IMR-90 (cell line): ENCODE measurements around the gene ACSL1. TPM values are rescaled to one million over a fixed set of nuclear protein-coding genes. Genes with fewer than 3 reads are reported as not detected.

Experiments
- ATAC-seq: fragments of 200-7000 bp; cut with Tn5 transposase; 2 replicates; pipeline ENCODE4 v1.9.1; 2020; ENCODE audit warnings: low read depth, mild to moderate bottlenecking, moderate library complexity
- BruUV-seq: library from RNA; stranded (reverse); fragments of 400-500 nt; replicated peaks from 2 replicates; lab custom pipeline; 2021; lab: Mats Ljungman, UMichigan
- CTCF ChIA-PET: fragments of 300-600 bp; formaldehyde crosslinking; extraction: SDS; loops from one replicate; lab custom pipeline; 2021; ENCODE audit warnings: antibody characterized with exemption; lab: Yijun Ruan, JAX
- POLR2A ChIA-PET: fragments of 300-600 bp; sonication (Branson Sonifier 250); formaldehyde crosslinking; loops from one replicate; lab custom pipeline; 2022; ENCODE audit warnings: antibody characterized with exemption; ENCODE audit not compliant: unreplicated experiment; lab: Charles Lee
- DNase-seq: peaks from one replicate; pipeline ENCODE4 v3.0.0; 2013
- H2AFZ ChIP-seq: replicated peaks from 2 replicates; pipeline ENCODE3; 2013; ENCODE audit warnings: low read length, mild to moderate bottlenecking; ENCODE audit not compliant: poor library complexity
- H2AK5ac ChIP-seq: 2 replicates; pipeline ENCODE4 v1.6.1; 2013; ENCODE audit warnings: low read depth, low read length, inconsistent platforms
- H2AK9ac ChIP-seq: replicated peaks from 2 replicates; pipeline ENCODE3; 2013; ENCODE audit warnings: mild to moderate bottlenecking, low read depth, low read length, moderate library complexity; ENCODE audit not compliant: poor library complexity
- H2BK120ac ChIP-seq: 2 replicates; pipeline ENCODE4 v1.6.1; 2013; ENCODE audit warnings: low read depth, low read length, inconsistent platforms
- H2BK15ac ChIP-seq: 3 replicates; pipeline ENCODE4 v1.6.1; 2013; ENCODE audit warnings: low read depth, low read length, inconsistent platforms
- H2BK20ac ChIP-seq: 2 replicates; pipeline ENCODE4 v1.6.1; 2013; ENCODE audit warnings: low read depth, mild to moderate bottlenecking, inconsistent platforms, low read length, moderate library complexity
- H2BK5ac ChIP-seq: 2 replicates; pipeline ENCODE4 v1.6.1; 2013; ENCODE audit warnings: mild to moderate bottlenecking, low read depth, low read length, inconsistent platforms; ENCODE audit not compliant: poor library complexity, severe bottlenecking
- H3K14ac ChIP-seq: replicated peaks from 2 replicates; pipeline ENCODE4 v1.6.1; 2013; ENCODE audit warnings: low read depth, low read length, inconsistent platforms
- H3K18ac ChIP-seq: 2 replicates; pipeline ENCODE4 v1.6.1; 2013; ENCODE audit warnings: low read depth, low read length, control low read depth
- H3K23ac ChIP-seq: 2 replicates; pipeline ENCODE4 v1.6.1; 2013; ENCODE audit warnings: low read depth, low read length, inconsistent platforms
- H3K27ac ChIP-seq: 2 replicates; pipeline ENCODE4 v1.5.1; 2013; ENCODE audit warnings: mild to moderate bottlenecking, control low read depth, low read length; ENCODE audit not compliant: insufficient read depth
- H3K27me3 ChIP-seq: 2 replicates; pipeline ENCODE4 v1.6.1; 2013; ENCODE audit warnings: low read length; ENCODE audit not compliant: control insufficient read depth, insufficient read depth
- H3K36me3 ChIP-seq: 2 replicates; pipeline ENCODE4 v1.6.1; 2013; ENCODE audit warnings: low read length, mixed read lengths; ENCODE audit not compliant: control insufficient read depth, insufficient read depth
- H3K4ac ChIP-seq: 2 replicates; pipeline ENCODE4 v1.6.1; 2013; ENCODE audit warnings: low read depth, low read length, inconsistent platforms
- H3K4me1 ChIP-seq: 2 replicates; pipeline ENCODE4 v1.6.1; 2013; ENCODE audit warnings: low read length, mixed read lengths; ENCODE audit not compliant: control insufficient read depth, insufficient read depth
- H3K4me2 ChIP-seq: 2 replicates; pipeline ENCODE4 v1.6.1; 2013; ENCODE audit warnings: low read depth, mild to moderate bottlenecking, control low read depth, low read length, moderate library complexity
- H3K4me3 ChIP-seq: 2 replicates; pipeline ENCODE4 v1.5.1; 2013; ENCODE audit warnings: low read depth, mild to moderate bottlenecking, control low read depth, low read length, moderate library complexity; ENCODE audit not compliant: insufficient read depth
- H3K56ac ChIP-seq: 2 replicates; pipeline ENCODE4 v1.6.1; 2013; ENCODE audit warnings: low read length, inconsistent platforms; ENCODE audit not compliant: insufficient read depth; ENCODE audit errors: extremely low read depth
- H3K79me1 ChIP-seq, 2 experiments: 2 replicates each; pipeline ENCODE4 v1.6.1; 2013; ENCODE audit warnings: low read length in 2 of 2, inconsistent platforms in 1 of 2, low read depth in 1 of 2
- H3K9ac ChIP-seq: 2 replicates; pipeline ENCODE4 v1.6.1; 2013; ENCODE audit warnings: low read depth, low read length, control low read depth
- H3K9me1 ChIP-seq: 2 replicates; pipeline ENCODE4 v1.6.1; 2013; ENCODE audit warnings: low read length, inconsistent platforms; ENCODE audit not compliant: insufficient read depth
- H3K9me3 ChIP-seq: 2 replicates; pipeline ENCODE4 v1.6.1; 2013; ENCODE audit warnings: low read length; ENCODE audit not compliant: control insufficient read depth, insufficient read depth
- H4K20me1 ChIP-seq: 2 replicates; pipeline ENCODE4 v1.6.1; 2013; ENCODE audit warnings: low read length, inconsistent platforms; ENCODE audit not compliant: insufficient read depth
- H4K5ac ChIP-seq: 2 replicates; pipeline ENCODE4 v1.6.1; 2013; ENCODE audit warnings: mild to moderate bottlenecking, low read depth, low read length, control low read depth
- H4K8ac ChIP-seq, 2 experiments: 2 replicates each; pipeline ENCODE4 v1.6.1; 2013; ENCODE audit warnings: low read depth in 2 of 2, low read length in 2 of 2, control low read depth in 1 of 2, inconsistent platforms in 1 of 2
- H4K91ac ChIP-seq: 2 replicates; pipeline ENCODE4 v1.6.1; 2013; ENCODE audit warnings: low read depth, low read length, inconsistent platforms; ENCODE audit not compliant: insufficient read depth
- BHLHE40 ChIP-seq: fragments of 150-350 bp; IDR thresholded peaks from 2 replicates; pipeline ENCODE4 v1.6.1; 2016; ENCODE audit warnings: mild to moderate bottlenecking, low read depth, low read length
- CEBPB ChIP-seq: IDR thresholded peaks from 2 replicates; pipeline ENCODE4 v1.6.1; 2012; ENCODE audit warnings: low read depth, low read length, improper control_type of control experiment
- CHD1 ChIP-seq: IDR thresholded peaks from 2 replicates; pipeline ENCODE4 v1.6.1; 2012; ENCODE audit warnings: low read depth, low read length, improper control_type of control experiment
- FOS ChIP-seq: fragments of 150-350 bp; IDR thresholded peaks from 2 replicates; pipeline ENCODE4 v1.6.1; 2016; ENCODE audit warnings: low read depth, low read length
- MAFK ChIP-seq: IDR thresholded peaks from 2 replicates; pipeline ENCODE4 v1.6.1; 2012; ENCODE audit warnings: low read depth, low read length, improper control_type of control experiment
- MAZ ChIP-seq: IDR thresholded peaks from 2 replicates; pipeline ENCODE4 v1.6.1; 2012; ENCODE audit warnings: low read depth, mild to moderate bottlenecking, low read length, improper control_type of control experiment, moderate library complexity, borderline replicate concordance
- MXI1 ChIP-seq: IDR thresholded peaks from 2 replicates; pipeline ENCODE4 v1.6.1; 2012; ENCODE audit warnings: low read depth, mild to moderate bottlenecking, low read length, moderate library complexity, borderline replicate concordance
- NFE2L2 ChIP-seq: fragments of 150-350 bp; IDR thresholded peaks from 2 replicates; pipeline ENCODE4 v1.6.1; 2016; ENCODE audit warnings: low read depth, mild to moderate bottlenecking, low read length
- POLR2A ChIP-seq: IDR thresholded peaks from 2 replicates; pipeline ENCODE4 v1.6.1; 2012; ENCODE audit warnings: mild to moderate bottlenecking, low read depth, low read length
- RAD21 ChIP-seq: IDR thresholded peaks from 2 replicates; pipeline ENCODE4 v1.6.1; 2012; ENCODE audit warnings: low read length, improper control_type of control experiment
- RCOR1 ChIP-seq: IDR thresholded peaks from 2 replicates; pipeline ENCODE4 v1.6.1; 2012; ENCODE audit warnings: mild to moderate bottlenecking, low read length, improper control_type of control experiment; ENCODE audit not compliant: insufficient replicate concordance
- RFX5 ChIP-seq: IDR thresholded peaks from 2 replicates; pipeline ENCODE4 v1.8.0; 2012; ENCODE audit warnings: low read depth, mild to moderate bottlenecking, low read length, moderate library complexity
- SMC3 ChIP-seq: fragments of 150-350 bp; IDR thresholded peaks from 2 replicates; pipeline ENCODE4 v1.6.1; 2016; ENCODE audit warnings: low read depth, mild to moderate bottlenecking, antibody characterized with exemption, low read length, moderate library complexity
- WGBS, 2 experiments: methylation state at CpG; one replicate each; pipeline versions ENCODE4 v1.1.5 to v1.1.7; 2013; ENCODE audit warnings: missing lambda C conversion rate in 2 of 2; ENCODE audit not compliant: insufficient read length in 1 of 2; ENCODE audit errors: extremely low coverage in 2 of 2; 5-methylcytosine and 5-hydroxymethylcytosine counted together
- dilution Hi-C: fragments of 300-500 bp; cut with HindIII; formaldehyde crosslinking; loops from one replicate; pipeline ENCODE4 v1.14.3; 2018; ENCODE audit warnings: low sequenced_read_pairs; ENCODE audit not compliant: unreplicated experiment
- in situ Hi-C: fragments of 300-500 bp; cut with MboI; formaldehyde crosslinking; loops from 3 replicates; pipeline ENCODE4 v1.14.3; 2019; ENCODE audit warnings: low sequenced_read_pairs, inconsistent platforms, mixed read lengths
- intact Hi-C: fragments of 100-400 bp; cut with micrococcal nuclease; formaldehyde crosslinking; loops from 2 replicates; pipeline ENCODE4 v1.10.0; 2022
- polyA plus RNA-seq, 3 experiments: library from polyadenylated mRNA; depleted of rRNA; stranded (reverse); fragments of >200 nt; gene quantifications; 2 replicates each; pipeline ENCODE4 v1.2.3, GENCODE V29; 2012; ENCODE audit warnings: low replicate concordance in 1 of 3
- total RNA-seq: library from RNA; depleted of rRNA; stranded (reverse); fragments of >200 nt; gene quantifications from 2 replicates; pipeline ENCODE4 v1.2.3, GENCODE V29; 2012
- TF ChIP-seq, protein P1 (sequence below): fragments of 150-350 bp; IDR thresholded peaks from 2 replicates; pipeline ENCODE4 v1.6.1; 2016; ENCODE audit warnings: low read depth, mild to moderate bottlenecking, low read length, moderate library complexity, borderline replicate concordance
- TF ChIP-seq, protein P2 (sequence below): conservative IDR thresholded peaks from 2 replicates; pipeline ENCODE4 v1.5.1; 2012; ENCODE audit warnings: mild to moderate bottlenecking, low read depth, low read length, improper control_type of control experiment
- TF ChIP-seq, protein P3 (sequence below): fragments of 150-350 bp; IDR thresholded peaks from 2 replicates; pipeline ENCODE4 v1.6.1; 2017; ENCODE audit warnings: mild to moderate bottlenecking, antibody characterized with exemption, low read length, low read depth

ACSL1 gene
- total and polyA plus RNA-seq, 2 of the 4 experiments (the other 2 are of a cell fraction), result 14.4 to 26.0 TPM

DNA sequence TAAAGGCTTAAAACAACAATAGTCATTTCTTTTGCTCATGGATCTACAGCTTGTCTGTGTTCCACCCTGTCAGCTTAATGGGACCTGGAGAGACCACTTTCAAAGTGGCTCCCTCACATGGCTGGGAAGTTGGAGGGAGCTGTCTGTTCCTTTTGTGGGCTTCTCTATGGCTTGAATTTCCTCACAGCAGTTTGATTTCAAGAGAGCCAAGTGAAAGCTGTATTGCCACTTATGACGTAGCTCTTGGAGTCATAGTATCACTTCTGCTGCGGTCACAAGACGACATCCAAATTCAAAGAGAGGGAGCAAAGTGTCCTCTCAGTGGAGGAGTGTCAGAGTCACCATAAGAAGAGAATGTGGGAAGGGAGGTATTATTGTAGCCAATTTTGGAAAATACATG lies 22.7 kb upstream of the ACSL1 start:
- Histone ChIP-seq H2BK15ac (no peak overlapping the region), H3K9ac (no peak overlapping the region), H2AFZ (no peak overlapping the region), H3K4me2 (no peak overlapping the region), H3K14ac (no peak overlapping the region), H2AK9ac (no peak overlapping the region), H3K23ac (no peak overlapping the region), H3K36me3 (no peaks in the 10 kb centered on the region), H3K79me1 (no peaks in the 10 kb centered on the region), H2AK5ac (no peak overlapping the region), H3K4me3 (no peak overlapping the region), H3K4me1 (peaks cover 2% of the 10 kb centered on the region; the same call in 1 of the 2 replicates), H4K91ac (no peak overlapping the region), H4K8ac (no peak overlapping the region), H3K27ac (no peak overlapping the region), H3K27me3 (peaks cover 15% of the 10 kb centered on the region), H3K4ac (no peak overlapping the region), H3K9me3 (no peaks in the 10 kb centered on the region), H3K56ac (no peak overlapping the region), H4K20me1 (no peaks in the 10 kb centered on the region), H2BK5ac (no peak overlapping the region), H3K9me1 (no peaks in the 10 kb centered on the region; the same call in 1 of the 2 replicates), H2BK120ac (no peak overlapping the region), H2BK20ac (no peak overlapping the region), H3K18ac (no peak overlapping the region), H4K5ac (no peak overlapping the region)
- WGBS, 2 experiments, result no CpG with 5 or more reads among the region's 3 CpGs
- ATAC-seq, result no peak
- POLR2A ChIA-PET, result no interaction called here
- TF ChIP-seq MAZ (no peak), CHD1 (no peak), RAD21 (no peak), NFE2L2 (no peak), MAFK (no peak), RCOR1 (no peak), CEBPB (no peak), SMC3 (no peak), POLR2A (no peak), MXI1 (no peak), RFX5 (no peak), BHLHE40 (no peak), FOS (no peak)
- TF ChIP-seq, protein P1, sequence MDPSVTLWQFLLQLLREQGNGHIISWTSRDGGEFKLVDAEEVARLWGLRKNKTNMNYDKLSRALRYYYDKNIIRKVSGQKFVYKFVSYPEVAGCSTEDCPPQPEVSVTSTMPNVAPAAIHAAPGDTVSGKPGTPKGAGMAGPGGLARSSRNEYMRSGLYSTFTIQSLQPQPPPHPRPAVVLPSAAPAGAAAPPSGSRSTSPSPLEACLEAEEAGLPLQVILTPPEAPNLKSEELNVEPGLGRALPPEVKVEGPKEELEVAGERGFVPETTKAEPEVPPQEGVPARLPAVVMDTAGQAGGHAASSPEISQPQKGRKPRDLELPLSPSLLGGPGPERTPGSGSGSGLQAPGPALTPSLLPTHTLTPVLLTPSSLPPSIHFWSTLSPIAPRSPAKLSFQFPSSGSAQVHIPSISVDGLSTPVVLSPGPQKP, result no peak
- TF ChIP-seq, protein P2, sequence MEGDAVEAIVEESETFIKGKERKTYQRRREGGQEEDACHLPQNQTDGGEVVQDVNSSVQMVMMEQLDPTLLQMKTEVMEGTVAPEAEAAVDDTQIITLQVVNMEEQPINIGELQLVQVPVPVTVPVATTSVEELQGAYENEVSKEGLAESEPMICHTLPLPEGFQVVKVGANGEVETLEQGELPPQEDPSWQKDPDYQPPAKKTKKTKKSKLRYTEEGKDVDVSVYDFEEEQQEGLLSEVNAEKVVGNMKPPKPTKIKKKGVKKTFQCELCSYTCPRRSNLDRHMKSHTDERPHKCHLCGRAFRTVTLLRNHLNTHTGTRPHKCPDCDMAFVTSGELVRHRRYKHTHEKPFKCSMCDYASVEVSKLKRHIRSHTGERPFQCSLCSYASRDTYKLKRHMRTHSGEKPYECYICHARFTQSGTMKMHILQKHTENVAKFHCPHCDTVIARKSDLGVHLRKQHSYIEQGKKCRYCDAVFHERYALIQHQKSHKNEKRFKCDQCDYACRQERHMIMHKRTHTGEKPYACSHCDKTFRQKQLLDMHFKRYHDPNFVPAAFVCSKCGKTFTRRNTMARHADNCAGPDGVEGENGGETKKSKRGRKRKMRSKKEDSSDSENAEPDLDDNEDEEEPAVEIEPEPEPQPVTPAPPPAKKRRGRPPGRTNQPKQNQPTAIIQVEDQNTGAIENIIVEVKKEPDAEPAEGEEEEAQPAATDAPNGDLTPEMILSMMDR, result no peak
- TF ChIP-seq, protein P3, sequence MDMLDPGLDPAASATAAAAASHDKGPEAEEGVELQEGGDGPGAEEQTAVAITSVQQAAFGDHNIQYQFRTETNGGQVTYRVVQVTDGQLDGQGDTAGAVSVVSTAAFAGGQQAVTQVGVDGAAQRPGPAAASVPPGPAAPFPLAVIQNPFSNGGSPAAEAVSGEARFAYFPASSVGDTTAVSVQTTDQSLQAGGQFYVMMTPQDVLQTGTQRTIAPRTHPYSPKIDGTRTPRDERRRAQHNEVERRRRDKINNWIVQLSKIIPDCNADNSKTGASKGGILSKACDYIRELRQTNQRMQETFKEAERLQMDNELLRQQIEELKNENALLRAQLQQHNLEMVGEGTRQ, result no peak
- no peak for DNase-seq
- BruUV-seq, result no TSS peak
- intact Hi-C loops, result no loop called here
- dilution Hi-C loops, result no loop called here
- CTCF ChIA-PET, result no interaction called here
- in situ Hi-C loops, result no loop called here
